NCI-H524 treated with DMSO at 0.1 percent for 48 hours (cell line): ENCODE data around the gene MNS1.
"Not testable (repeated sequence)": the region's sequence is repeated elsewhere in the genome, so short reads cannot be mapped to it uniquely, and the experiment has no call there.

Experiments used
- DNase-seq: peaks from one replicate; lab custom pipeline; 2025; lab: John Stamatoyannopoulos, UW

Gene MNS1

GRCh38 chr15:56445746-56446145 is 19.2 kb downstream of the MNS1 start:
- DNase-seq, result no peak

DNA sequence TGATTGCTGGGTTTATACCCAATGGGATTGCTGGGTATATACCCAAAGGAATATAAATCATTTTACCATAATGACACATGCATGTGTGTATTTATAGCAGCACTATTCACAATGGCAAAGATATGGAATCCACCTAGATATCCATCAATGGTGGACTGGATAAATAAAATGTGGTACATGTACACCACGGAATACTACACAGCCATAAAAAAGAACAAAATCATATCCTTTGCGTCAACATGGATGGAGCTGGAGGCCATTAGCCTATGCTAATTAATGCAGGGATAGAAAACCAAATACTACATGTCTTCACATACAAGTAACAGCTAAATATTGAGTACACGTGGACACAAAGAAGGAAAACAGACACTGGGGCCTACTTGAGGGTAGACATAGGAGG is 22.6 kb downstream of the MNS1 start:
- no peak for DNase-seq

DNA sequence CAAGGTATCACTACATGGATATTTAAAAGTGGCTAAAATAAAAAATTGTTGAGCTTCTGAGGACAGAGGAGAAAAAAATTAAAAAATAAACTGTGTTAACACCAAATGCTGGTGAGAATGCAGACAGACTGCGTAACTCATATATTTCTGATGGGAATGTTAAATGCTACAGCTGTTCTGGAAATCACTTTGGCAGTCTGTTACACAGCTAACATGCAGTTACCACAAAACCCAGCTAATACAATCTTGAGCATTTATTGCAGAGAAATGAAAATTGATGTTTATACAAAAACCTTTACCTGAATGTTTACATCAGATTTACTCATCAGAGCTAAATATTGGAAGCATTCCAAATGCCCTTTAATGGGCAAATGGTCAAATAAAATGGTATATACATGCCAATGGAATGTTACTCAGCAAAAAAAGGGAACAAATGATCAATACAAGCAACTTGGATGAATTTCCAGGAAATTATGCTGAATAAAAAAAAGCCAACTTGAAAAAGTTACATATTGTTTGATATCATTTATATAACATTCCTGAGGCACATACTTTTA is 24.6 kb downstream of the MNS1 start:
- no peak for DNase-seq

DNA sequence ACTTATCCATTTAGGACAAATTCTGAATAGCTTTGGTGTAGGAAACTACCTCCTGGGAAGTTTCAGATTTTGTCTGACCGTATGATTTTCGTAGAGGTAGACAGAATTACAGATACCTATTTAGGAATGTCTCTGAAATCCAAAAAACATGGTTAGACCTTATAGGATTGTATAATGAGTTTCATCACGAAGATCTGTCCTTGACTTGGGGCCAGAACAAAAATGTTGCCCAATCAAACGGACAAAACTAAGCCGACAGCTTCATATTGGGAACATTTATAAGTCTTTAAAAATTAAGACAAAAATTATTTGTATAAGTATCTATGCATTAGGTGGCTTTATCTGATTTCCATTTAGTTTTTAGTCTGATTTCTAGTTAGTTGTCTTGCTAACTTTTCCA is 32.6 kb downstream of the MNS1 start:
- DNase-seq, result no peak

GRCh38 chr15:56428821-56429458 is 36.0 kb downstream of the MNS1 start:
- no peak for DNase-seq

DNA sequence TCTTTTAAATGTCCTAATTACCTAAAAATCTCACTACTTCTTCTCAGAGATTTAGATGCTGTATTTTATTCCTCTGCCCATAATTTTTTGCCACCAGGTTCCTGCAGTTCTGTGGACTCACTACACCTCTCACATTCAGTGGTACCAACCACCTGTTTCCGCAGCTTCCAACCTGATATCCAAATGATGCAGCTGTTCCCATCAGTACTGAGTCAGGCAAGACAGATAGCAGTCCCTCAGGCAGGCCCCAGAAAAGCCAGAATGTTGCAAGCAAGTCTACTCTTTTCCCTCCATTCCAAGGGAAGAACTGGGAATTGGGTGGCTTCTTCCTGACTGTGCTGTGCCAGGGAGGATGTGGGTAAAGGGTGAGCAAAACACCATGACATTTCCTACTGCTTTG is 39.0 kb downstream of the MNS1 start:
- no peak for DNase-seq

- DNase-seq, result no peak
Observed at GRCh38 chr15:56425276-56425675, 39.7 kb downstream of the MNS1 start.

- not testable (repeated sequence) for DNase-seq
Observed at GRCh38 chr15:56413114-56413733, 51.7 kb downstream of the MNS1 start.

- peak; percentile 77 for DNase-seq
Observed at GRCh38 chr15:56411122-56411749, 53.7 kb downstream of the MNS1 start.

DNA sequence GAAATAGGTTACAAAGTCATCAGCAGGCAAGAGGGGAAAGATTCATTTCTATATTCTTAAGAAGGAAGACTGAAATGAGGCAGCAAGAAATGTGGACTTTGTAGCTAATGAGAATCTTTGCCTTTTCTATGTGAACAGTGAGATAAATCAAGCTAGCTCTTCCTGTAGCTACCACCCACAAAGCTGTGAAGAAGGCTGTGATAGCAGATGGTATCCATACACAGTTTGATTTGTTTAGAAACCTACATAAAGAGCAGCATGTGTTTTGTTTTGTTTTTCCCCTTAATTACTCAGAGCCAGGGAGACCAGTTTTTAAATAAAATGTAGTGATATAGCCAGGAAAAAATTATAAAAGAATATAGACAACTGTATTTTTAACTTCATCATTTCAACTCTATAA is 54.2 kb downstream of the MNS1 start:
- DNase-seq, result no peak

DNA sequence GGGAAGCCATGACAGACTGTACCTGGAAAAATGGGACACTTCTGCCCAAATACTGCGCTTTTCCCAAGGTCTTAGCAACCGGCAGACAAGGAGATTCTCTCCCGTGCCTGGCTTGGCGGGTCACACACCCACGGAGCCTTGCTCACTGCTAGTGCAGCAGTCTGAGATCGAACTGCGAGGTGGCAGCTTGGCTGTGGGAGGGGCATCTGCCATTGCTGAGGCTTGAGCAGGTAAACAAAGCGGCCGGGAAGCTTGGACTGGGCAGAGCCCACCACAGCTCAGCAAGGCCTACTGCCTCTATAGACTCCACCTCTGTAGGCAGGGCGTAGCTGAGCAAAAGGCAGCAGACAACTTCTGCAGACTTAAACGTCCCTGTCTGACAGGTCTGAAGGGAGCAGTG is 65.7 kb downstream of the MNS1 start:
- not testable (repeated sequence) for DNase-seq

GRCh38 chr15:56397325-56397724 is 67.6 kb downstream of the MNS1 start:
- not testable (repeated sequence) for DNase-seq

- DNase-seq, result no peak
Observed at GRCh38 chr15:56394909-56395308, 70.0 kb downstream of the MNS1 start.

- no peak for DNase-seq
Observed at GRCh38 chr15:56393277-56393676, 71.7 kb downstream of the MNS1 start.

DNA sequence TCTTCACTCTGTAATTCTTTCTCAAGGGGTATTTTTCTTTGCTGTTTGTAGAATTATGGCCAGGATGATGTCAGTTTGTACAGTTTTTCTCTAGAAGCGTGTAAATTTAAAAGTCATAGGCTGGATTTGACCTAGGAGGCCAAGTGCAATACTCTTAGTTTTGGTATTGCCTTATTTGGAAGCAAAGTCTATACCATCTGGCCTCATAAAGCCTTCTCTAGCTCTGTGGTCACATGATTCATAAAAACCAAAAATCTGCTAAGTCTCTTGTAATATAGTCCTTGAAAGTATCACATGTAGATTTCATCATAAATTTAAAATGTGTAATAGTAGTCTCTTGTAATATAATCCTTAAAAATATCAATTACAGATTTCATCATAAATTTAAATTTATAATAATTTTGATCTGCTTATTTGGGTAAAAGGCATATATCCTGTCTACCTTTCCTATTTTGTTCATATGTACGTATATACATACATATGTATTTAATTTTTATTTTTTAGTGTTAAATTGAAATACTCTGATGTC is 74.1 kb downstream of the MNS1 start:
- no peak for DNase-seq

DNA sequence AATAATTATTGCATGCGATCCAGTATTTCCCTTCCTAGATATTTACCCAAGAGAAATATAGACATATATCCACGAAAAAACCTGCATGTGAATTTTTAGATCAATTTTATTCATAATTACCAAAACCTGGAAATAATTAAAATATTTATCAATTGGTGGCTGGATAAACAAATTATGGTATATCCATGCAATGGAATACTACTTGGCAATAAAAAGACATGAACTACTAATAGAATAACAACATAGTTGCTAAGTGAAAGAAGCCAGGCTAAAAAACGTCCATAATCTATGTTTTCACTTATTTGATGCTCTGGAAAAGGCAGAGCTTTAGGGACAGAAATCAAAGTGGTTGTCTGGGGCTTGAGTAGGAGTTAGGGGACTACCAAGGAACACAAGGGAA is 79.0 kb downstream of the MNS1 start:
- DNase-seq, result no peak

DNA sequence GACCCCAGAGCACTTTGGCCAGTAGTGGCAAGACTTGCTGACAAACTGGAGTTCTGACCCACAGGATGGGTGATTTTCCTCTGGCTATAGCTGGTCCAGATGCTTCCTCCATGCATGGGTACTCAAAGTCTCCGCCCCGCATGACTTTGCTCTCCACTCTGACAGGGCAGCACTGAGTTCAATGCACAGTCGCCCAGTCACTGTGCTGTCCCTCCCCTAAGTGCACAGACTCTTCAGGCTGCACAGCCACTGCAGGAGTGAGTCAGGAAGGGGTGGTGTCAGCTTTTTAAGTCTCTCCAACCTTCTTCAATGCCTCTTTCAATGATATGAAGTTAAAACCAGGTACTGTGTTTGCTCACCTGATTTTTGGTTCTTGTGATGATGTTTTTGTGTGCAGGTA is 81.9 kb downstream of the MNS1 start:
- no peak for DNase-seq
